Measurements from ENCODE around the gene WDR64.

- TF ChIP-seq CTCF (conservative IDR thresholded peaks at IDR 0.05; ENCODE audit: low read depth, low read length) = no peak
- no peak for TF ChIP-seq EZH2 (IDR thresholded peaks at IDR 0.05; ENCODE audit: borderline replicate concordance, low read depth, low read length, poor library complexity, severe bottlenecking)
Observed at GRCh38 chr1:241645199-241645598, 6.9 kb upstream of the WDR64 start.

Data from A673 (cell line).